Activated naive CD8-positive, alpha-beta T cell treated with anti-CD3 and anti-CD28 coated beads, Interleukin-2, amount 50 U/mL, for 24 hours (primary cell): ENCODE results near the gene TRIM2.
A peak's percentile ranks its signal among the peaks of the same experiment; 100 is the strongest.

Source experiments
- ATAC-seq: fragments of 150-1000 bp; cut with Tn5 transposase; one replicate; pipeline ENCODE4 v1.10.0; 2021
- DNase-seq: peaks from one replicate; pipeline ENCODE4 v3.0.0; 2021
- H3K27ac Mint-ChIP-seq: one replicate; pipeline ENCODE4 v1.8.0; 2021; ENCODE audit warnings: mild to moderate bottlenecking, mixed read lengths
- H3K27me3 Mint-ChIP-seq: one replicate; pipeline ENCODE4 v1.8.0; 2021; ENCODE audit warnings: mixed read lengths
- H3K36me3 Mint-ChIP-seq: one replicate; pipeline ENCODE4 v1.8.0; 2021; ENCODE audit warnings: low read depth, mixed read lengths
- H3K4me1 Mint-ChIP-seq: one replicate; pipeline ENCODE4 v1.8.0; 2021; ENCODE audit warnings: mixed read lengths
- H3K4me3 Mint-ChIP-seq: one replicate; pipeline ENCODE4 v1.8.0; 2021; ENCODE audit warnings: mild to moderate bottlenecking, moderate library complexity, mixed read lengths
- H3K9me3 Mint-ChIP-seq: one replicate; pipeline ENCODE4 v1.8.0; 2021; ENCODE audit warnings: mixed read lengths

TRIM2 gene

GRCh38 chr4:153223427-153223801 is 19.2 kb downstream of the TRIM2 start:
- no peak for DNase-seq
- Mint-ChIP-seq H3K27me3 (peaks cover 30% of the 10 kb centered on the region), H3K4me1 (peaks cover 37% of the 10 kb centered on the region), H3K4me3 (peak overlapping the region; percentile 68), H3K9me3 (peaks cover 8% of the 10 kb centered on the region), H3K27ac (no peak overlapping the region), H3K36me3 (no peaks in the 10 kb centered on the region)
- no peak for ATAC-seq

GRCh38 chr4:153223930-153224329 is 19.7 kb downstream of the TRIM2 start:
- Mint-ChIP-seq H3K36me3 (no peaks in the 10 kb centered on the region), H3K9me3 (peaks cover 8% of the 10 kb centered on the region), H3K27me3 (peaks cover 28% of the 10 kb centered on the region), H3K4me1 (peaks cover 37% of the 10 kb centered on the region), H3K4me3 (peak overlapping the region; percentile 55), H3K27ac (no peak overlapping the region)
- ATAC-seq (peak; percentile 33), DNase-seq (no peak)

GRCh38 chr4:153224474-153224873 is 20.2 kb downstream of the TRIM2 start:
- H3K4me1 Mint-ChIP-seq: peaks cover 37% of the 10 kb centered on the region

GRCh38 chr4:153227469-153228075 is 23.3 kb downstream of the TRIM2 start:
- Mint-ChIP-seq H3K36me3 (no peaks in the 10 kb centered on the region), H3K27me3 (peaks cover 22% of the 10 kb centered on the region), H3K27ac (no peak overlapping the region), H3K4me3 (no peak overlapping the region), H3K9me3 (peaks cover 8% of the 10 kb centered on the region), H3K4me1 (peaks cover 24% of the 10 kb centered on the region)
- no peak for DNase-seq
- no peak for ATAC-seq

More at GRCh38 chr4:153224474-153224873, 20.2 kb downstream of the TRIM2 start:
- DNase-seq (no peak), ATAC-seq (no peak)
- Mint-ChIP-seq H3K27me3 (peaks cover 28% of the 10 kb centered on the region), H3K9me3 (peaks cover 8% of the 10 kb centered on the region), H3K4me3 (no peak overlapping the region), H3K27ac (no peak overlapping the region), H3K36me3 (no peaks in the 10 kb centered on the region)

GRCh38 chr4:153228512-153229140 is 24.4 kb downstream of the TRIM2 start:
- Mint-ChIP-seq H3K27me3 (peaks cover 27% of the 10 kb centered on the region), H3K9me3 (peaks cover 8% of the 10 kb centered on the region), H3K36me3 (no peaks in the 10 kb centered on the region), H3K27ac (no peak overlapping the region), H3K4me1 (peaks cover 26% of the 10 kb centered on the region), H3K4me3 (no peak overlapping the region)
- ATAC-seq (no peak), DNase-seq (no peak)

GRCh38 chr4:153229545-153229944 is 25.3 kb downstream of the TRIM2 start:
- ATAC-seq: no peak
- Mint-ChIP-seq H3K36me3 (no peaks in the 10 kb centered on the region), H3K27ac (no peak overlapping the region), H3K4me1 (peaks cover 22% of the 10 kb centered on the region), H3K27me3 (peaks cover 19% of the 10 kb centered on the region), H3K4me3 (no peak overlapping the region), H3K9me3 (peaks cover 4% of the 10 kb centered on the region)
- no peak for DNase-seq

GRCh38 chr4:153232768-153233167 is 28.5 kb downstream of the TRIM2 start:
- no peaks in the 10 kb centered on the region for H3K36me3 Mint-ChIP-seq
- DNase-seq (no peak), ATAC-seq (no peak)
- peaks cover 23% of the 10 kb centered on the region for H3K4me1 Mint-ChIP-seq
- no peak overlapping the region for H3K27ac Mint-ChIP-seq
- no peak overlapping the region for H3K4me3 Mint-ChIP-seq
- H3K9me3 Mint-ChIP-seq: no peaks in the 10 kb centered on the region
- peaks cover 16% of the 10 kb centered on the region for H3K27me3 Mint-ChIP-seq

GRCh38 chr4:153233761-153234371 is 29.6 kb downstream of the TRIM2 start:
- H3K4me3 Mint-ChIP-seq: no peak overlapping the region
- no peaks in the 10 kb centered on the region for H3K9me3 Mint-ChIP-seq
- no peak overlapping the region for H3K27ac Mint-ChIP-seq
- H3K27me3 Mint-ChIP-seq: peaks cover 16% of the 10 kb centered on the region
- ATAC-seq (no peak), DNase-seq (no peak)
- H3K4me1 Mint-ChIP-seq: peaks cover 23% of the 10 kb centered on the region
- no peaks in the 10 kb centered on the region for H3K36me3 Mint-ChIP-seq

GRCh38 chr4:153234885-153235284 is 30.6 kb downstream of the TRIM2 start:
- H3K4me1 Mint-ChIP-seq: peaks cover 23% of the 10 kb centered on the region
- no peak overlapping the region for H3K4me3 Mint-ChIP-seq
- H3K27ac Mint-ChIP-seq: no peak overlapping the region
- peaks cover 16% of the 10 kb centered on the region for H3K27me3 Mint-ChIP-seq
- H3K36me3 Mint-ChIP-seq: no peaks in the 10 kb centered on the region
- ATAC-seq (peak; percentile 28), DNase-seq (no peak)
- no peaks in the 10 kb centered on the region for H3K9me3 Mint-ChIP-seq

GRCh38 chr4:153238135-153238919 is 34.1 kb downstream of the TRIM2 start:
- H3K9me3 Mint-ChIP-seq: no peaks in the 10 kb centered on the region
- H3K36me3 Mint-ChIP-seq: no peaks in the 10 kb centered on the region
- DNase-seq: no peak
- H3K27ac Mint-ChIP-seq: no peak overlapping the region
- ATAC-seq: no peak
- peaks cover 7% of the 10 kb centered on the region for H3K27me3 Mint-ChIP-seq
- no peak overlapping the region for H3K4me3 Mint-ChIP-seq
- peaks cover 16% of the 10 kb centered on the region for H3K4me1 Mint-ChIP-seq

- H3K27ac Mint-ChIP-seq: no peak overlapping the region
- no peak overlapping the region for H3K4me3 Mint-ChIP-seq
- H3K4me1 Mint-ChIP-seq: peaks cover 10% of the 10 kb centered on the region
- H3K36me3 Mint-ChIP-seq: no peaks in the 10 kb centered on the region
- no peaks in the 10 kb centered on the region for H3K9me3 Mint-ChIP-seq
- ATAC-seq (no peak), DNase-seq (no peak)
- peaks cover 5% of the 10 kb centered on the region for H3K27me3 Mint-ChIP-seq
These were observed 35.2 kb downstream of the TRIM2 start for GRCh38 chr4:153239409-153239808.

GRCh38 chr4:153241295-153241694 is 37.1 kb downstream of the TRIM2 start:
- H3K27me3 Mint-ChIP-seq: no peaks in the 10 kb centered on the region
- no peaks in the 10 kb centered on the region for H3K4me1 Mint-ChIP-seq
- H3K36me3 Mint-ChIP-seq: no peaks in the 10 kb centered on the region
- no peak overlapping the region for H3K4me3 Mint-ChIP-seq
- no peak for DNase-seq
- no peaks in the 10 kb centered on the region for H3K9me3 Mint-ChIP-seq
- H3K27ac Mint-ChIP-seq: no peak overlapping the region
- no peak for ATAC-seq

- H3K27me3 Mint-ChIP-seq: no peaks in the 10 kb centered on the region
- no peaks in the 10 kb centered on the region for H3K36me3 Mint-ChIP-seq
- no peaks in the 10 kb centered on the region for H3K9me3 Mint-ChIP-seq
- no peak overlapping the region for H3K27ac Mint-ChIP-seq
- no peaks in the 10 kb centered on the region for H3K4me1 Mint-ChIP-seq
- ATAC-seq: no peak
- no peak for DNase-seq
- no peak overlapping the region for H3K4me3 Mint-ChIP-seq
These were observed 38.0 kb downstream of the TRIM2 start for GRCh38 chr4:153241970-153242838.

- no peak for DNase-seq
- no peaks in the 10 kb centered on the region for H3K27me3 Mint-ChIP-seq
- no peaks in the 10 kb centered on the region for H3K9me3 Mint-ChIP-seq
- H3K4me3 Mint-ChIP-seq: no peak overlapping the region
- H3K4me1 Mint-ChIP-seq: peaks cover 1% of the 10 kb centered on the region
- no peak overlapping the region for H3K27ac Mint-ChIP-seq
- no peaks in the 10 kb centered on the region for H3K36me3 Mint-ChIP-seq
- ATAC-seq: no peak
These were observed 38.6 kb downstream of the TRIM2 start for GRCh38 chr4:153242839-153243324.
